MM.1S (cell line): ENCODE data around the gene RAB31.

ENCODE experiments used
- DNase-seq: peaks from one replicate; pipeline ENCODE4 v3.0.0-alpha.2; 2015
- H2AFZ ChIP-seq: fragments of 300-600 bp; sonication (generic); 2 replicates; pipeline ENCODE4 v1.6.0; 2016; ENCODE audit warnings: antibody characterized with exemption, low read length
- H3F3A ChIP-seq: fragments of 300-600 bp; sonication (generic); 2 replicates; pipeline ENCODE4 v1.6.1; 2016; ENCODE audit warnings: mild to moderate bottlenecking, antibody characterized with exemption, low read length, moderate library complexity, mixed read lengths; ENCODE audit not compliant: insufficient read depth
- H3K27ac ChIP-seq: fragments of 300-600 bp; sonication (generic); 2 replicates; pipeline ENCODE4 v1.5.1; 2016; ENCODE audit warnings: mild to moderate bottlenecking, low read length
- H3K27me3 ChIP-seq: fragments of 300-600 bp; sonication (generic); replicated peaks from 2 replicates; pipeline ENCODE4 v1.6.0; 2016; ENCODE audit warnings: low read length; ENCODE audit not compliant: insufficient read depth
- H3K36me3 ChIP-seq: fragments of 300-600 bp; sonication (generic); replicated peaks from 2 replicates; pipeline ENCODE4 v1.6.1; 2016; ENCODE audit warnings: mild to moderate bottlenecking, low read length, mixed read lengths; ENCODE audit not compliant: insufficient read depth
- H3K4me1 ChIP-seq: fragments of 300-600 bp; sonication (generic); 2 replicates; pipeline ENCODE4 v1.6.1; 2016; ENCODE audit warnings: low read length, mixed read lengths
- H3K4me2 ChIP-seq: fragments of 300-600 bp; sonication (generic); 2 replicates; pipeline ENCODE4 v1.6.0; 2016; ENCODE audit warnings: low read depth, low read length
- H3K4me3 ChIP-seq: fragments of 300-600 bp; sonication (generic); 2 replicates; pipeline ENCODE4 v1.5.1; 2016; ENCODE audit warnings: low read length, mixed read lengths
- H3K79me2 ChIP-seq: fragments of 300-600 bp; sonication (generic); 2 replicates; pipeline ENCODE4 v1.6.1; 2016; ENCODE audit warnings: mixed run types, low read length, mixed read lengths
- H3K9ac ChIP-seq: fragments of 300-600 bp; sonication (generic); 2 replicates; pipeline ENCODE4 v1.6.1; 2016; ENCODE audit warnings: low read length, mixed read lengths
- H3K9me2 ChIP-seq: fragments of 300-600 bp; sonication (generic); replicated peaks from 2 replicates; pipeline ENCODE4 v1.6.1; 2016; ENCODE audit warnings: mild to moderate bottlenecking, low read length, mixed read lengths; ENCODE audit not compliant: insufficient read depth
- H3K9me3 ChIP-seq: fragments of 300-600 bp; sonication (generic); replicated peaks from 2 replicates; pipeline ENCODE4 v1.6.1; 2016; ENCODE audit warnings: mild to moderate bottlenecking, low read length, mixed read lengths; ENCODE audit not compliant: insufficient read depth
- H4K20me1 ChIP-seq: fragments of 300-600 bp; sonication (generic); 2 replicates; pipeline ENCODE4 v1.6.1; 2016; ENCODE audit warnings: mild to moderate bottlenecking, low read length, moderate library complexity, mixed read lengths; ENCODE audit not compliant: insufficient read depth
- CTCF ChIP-seq: fragments of 300-600 bp; sonication (generic); IDR thresholded peaks from 2 replicates; pipeline ENCODE4 v1.5.1; 2016; ENCODE audit warnings: antibody characterized with exemption, low read length, mixed read lengths
- EZH2 ChIP-seq: fragments of 300-600 bp; sonication (generic); optimal IDR thresholded peaks from 2 replicates; pipeline ENCODE3; 2017; ENCODE audit warnings: low read depth, mild to moderate bottlenecking, antibody characterized with exemption, low read length, mixed read lengths
- EZH2phosphoT487 ChIP-seq: fragments of 300-600 bp; sonication (generic); IDR thresholded peaks from 2 replicates; pipeline ENCODE4 v1.6.1; 2018; ENCODE audit warnings: antibody characterized with exemption, low read length

Gene RAB31

GRCh38 chr18:9756271-9756932 is 48.3 kb downstream of the RAB31 start:
- no peak overlapping the region for H3K27ac ChIP-seq
- no peaks in the 10 kb centered on the region for H3F3A ChIP-seq
- H3K4me3 ChIP-seq: no peak overlapping the region
- no peaks in the 10 kb centered on the region for H3K4me1 ChIP-seq
- DNase-seq: no peak
- no peak overlapping the region for H3K9ac ChIP-seq
- H4K20me1 ChIP-seq: no peaks in the 10 kb centered on the region
- H3K4me2 ChIP-seq: no peak overlapping the region
- H3K9me2 ChIP-seq: no peaks in the 10 kb centered on the region
- TF ChIP-seq CTCF (no peak), EZH2phosphoT487 (no peak), EZH2 (no peak)
- no peaks in the 10 kb centered on the region for H3K36me3 ChIP-seq
- H3K79me2 ChIP-seq: no peaks in the 10 kb centered on the region
- no peak overlapping the region for H2AFZ ChIP-seq
- H3K9me3 ChIP-seq: no peaks in the 10 kb centered on the region
- H3K27me3 ChIP-seq: no peaks in the 10 kb centered on the region

- Histone ChIP-seq H3K79me2 (no peaks in the 10 kb centered on the region), H3K27me3 (no peaks in the 10 kb centered on the region), H3K36me3 (no peaks in the 10 kb centered on the region), H4K20me1 (no peaks in the 10 kb centered on the region), H3K9me3 (no peaks in the 10 kb centered on the region), H3K9me2 (no peaks in the 10 kb centered on the region), H3F3A (no peaks in the 10 kb centered on the region), H3K4me1 (no peaks in the 10 kb centered on the region), H3K9ac (no peak overlapping the region), H3K4me3 (no peak overlapping the region), H3K27ac (no peak overlapping the region), H2AFZ (no peak overlapping the region), H3K4me2 (no peak overlapping the region)
- DNase-seq: no peak
- TF ChIP-seq CTCF (no peak), EZH2 (no peak), EZH2phosphoT487 (no peak)
Measured at GRCh38 chr18:9756933-9757470, 48.9 kb downstream of the RAB31 start.

- Histone ChIP-seq H3K4me2 (no peak overlapping the region), H3K36me3 (no peaks in the 10 kb centered on the region), H3K9ac (no peak overlapping the region), H3K4me3 (no peak overlapping the region), H3K9me3 (no peaks in the 10 kb centered on the region), H3K4me1 (no peaks in the 10 kb centered on the region), H3K27me3 (no peaks in the 10 kb centered on the region), H3F3A (no peaks in the 10 kb centered on the region), H4K20me1 (no peaks in the 10 kb centered on the region), H3K9me2 (no peaks in the 10 kb centered on the region), H2AFZ (no peak overlapping the region), H3K79me2 (no peaks in the 10 kb centered on the region), H3K27ac (no peak overlapping the region)
- TF ChIP-seq CTCF (no peak), EZH2 (no peak), EZH2phosphoT487 (no peak)
- no peak for DNase-seq
Measured at GRCh38 chr18:9757827-9758621, 49.9 kb downstream of the RAB31 start.
